ENCODE results near the gene MGME1. TPM values are rescaled to one million over a fixed set of nuclear protein-coding genes. Genes with fewer than 3 reads are reported as not detected.
A peak's percentile ranks its signal among the peaks of the same experiment; 100 is the strongest.
"Not testable (repeated sequence)": the region's sequence is repeated elsewhere in the genome, so short reads cannot be mapped to it uniquely, and the experiment has no call there.

Gene MGME1
- total RNA-seq, 1 experiment from 2014 or later = 34.9 TPM

- DNase-seq (ENCODE audit: low read depth, low spot score); in situ Hi-C loops (cut with HindIII; ENCODE audit: low pct_unique_long_range_greater_than_20kb, low sequenced_read_pairs): not testable (repeated sequence)
These were observed 58.2 kb downstream of the MGME1 start for GRCh38 chr20:18027011-18027410.

GRCh38 chr20:18030020-18030419 lies 61.2 kb downstream of the MGME1 start:
- in situ Hi-C loops (cut with HindIII; ENCODE audit: low pct_unique_long_range_greater_than_20kb, low sequenced_read_pairs) = no loop called here
- DNase-seq (ENCODE audit: low read depth, low spot score) = no peak

- DNase-seq (ENCODE audit: low read depth, low spot score) = no peak
- in situ Hi-C loops (cut with HindIII; ENCODE audit: low pct_unique_long_range_greater_than_20kb, low sequenced_read_pairs) = no loop called here
These were observed 62.2 kb downstream of the MGME1 start for GRCh38 chr20:18031050-18031449.

- DNase-seq (ENCODE audit: low read depth, low spot score) = no peak
- in situ Hi-C loops (cut with HindIII; ENCODE audit: low pct_unique_long_range_greater_than_20kb, low sequenced_read_pairs) = no loop called here
These were observed 63.2 kb downstream of the MGME1 start for GRCh38 chr20:18031888-18032509.

- in situ Hi-C loops (cut with HindIII; ENCODE audit: low pct_unique_long_range_greater_than_20kb, low sequenced_read_pairs) = no loop called here
- peak; percentile 86 for DNase-seq (ENCODE audit: low read depth, low spot score)
These were observed 64.4 kb downstream of the MGME1 start for GRCh38 chr20:18032977-18033892.

- in situ Hi-C loops (cut with HindIII; ENCODE audit: low pct_unique_long_range_greater_than_20kb, low sequenced_read_pairs) = no loop called here
- DNase-seq (ENCODE audit: low read depth, low spot score) = no peak
These were observed 65.2 kb downstream of the MGME1 start for GRCh38 chr20:18034039-18034438.

- in situ Hi-C loops (cut with HindIII; ENCODE audit: low pct_unique_long_range_greater_than_20kb, low sequenced_read_pairs) = no loop called here
- no peak for DNase-seq (ENCODE audit: low read depth, low spot score)
These were observed 70.2 kb downstream of the MGME1 start for GRCh38 chr20:18039063-18039462.

Small RNA genes within 50 kb of the gene (small RNA-seq; reads per million reads assigned to genes)
- gene SNORD17 = 93.2 to 621 reads per million in 2 experiments

Other genes with a start within 250 kb of the MGME1 start
- 163 and 176 TPM in 2 replicates for gene SNX5, start 224 bp upstream of the MGME1 start, total RNA-seq (2014; rRNA removed; shearing (Covaris generic))
- not detected in 2 replicates for gene OVOL2, start 88.9 kb downstream of the MGME1 start, total RNA-seq (2014; rRNA removed; shearing (Covaris generic))
- gene KAT14, start 168.8 kb downstream of the MGME1 start, total RNA-seq (2014; rRNA removed; shearing (Covaris generic)) = 18.6 and 20.7 TPM in 2 replicates
- gene PET117, start 168.8 kb downstream of the MGME1 start, total RNA-seq (2014; rRNA removed; shearing (Covaris generic)) = 47.9 and 50.6 TPM in 2 replicates